Effector memory CD4-positive, alpha-beta T cell (primary cell): Measurements from ENCODE around the gene ZNF496.

Source experiments
- DNase-seq, 3 donors: peaks; one replicate each; pipeline ENCODE4 v3.0.0-alpha.2; 2020
- H3K27ac ChIP-seq: 2 replicates; pipeline ENCODE4 v1.7.0; 2013; ENCODE audit warnings: mild to moderate bottlenecking, low read length, moderate library complexity; ENCODE audit not compliant: insufficient read depth, poor library complexity, severe bottlenecking
- H3K27me3 ChIP-seq: replicated peaks from 2 replicates; pipeline ENCODE4 v1.7.0; 2013; ENCODE audit warnings: mild to moderate bottlenecking, low read length; ENCODE audit not compliant: insufficient read depth, control insufficient read depth, poor library complexity, severe bottlenecking
- H3K36me3 ChIP-seq: 2 replicates; pipeline ENCODE4 v1.7.0; 2013; ENCODE audit warnings: mild to moderate bottlenecking, low read length, moderate library complexity; ENCODE audit not compliant: control insufficient read depth, insufficient read depth
- H3K4me1 ChIP-seq: 2 replicates; pipeline ENCODE4 v1.7.0; 2013; ENCODE audit warnings: low read length, mild to moderate bottlenecking; ENCODE audit not compliant: control insufficient read depth, insufficient read depth, poor library complexity, severe bottlenecking
- H3K4me3 ChIP-seq: 2 replicates; pipeline ENCODE4 v1.7.0; 2013; ENCODE audit warnings: low read length, low read depth, mild to moderate bottlenecking; ENCODE audit not compliant: insufficient read depth, poor library complexity, severe bottlenecking
- H3K9me3 ChIP-seq: 2 replicates; pipeline ENCODE4 v1.7.0; 2013; ENCODE audit warnings: mild to moderate bottlenecking, low read length, moderate library complexity; ENCODE audit not compliant: control insufficient read depth

Gene ZNF496

GRCh38 chr1:247338723-247339275, 7.1 kb upstream of the ZNF496 start:
- Histone ChIP-seq H3K36me3 (no peaks in the 10 kb centered on the region), H3K4me3 (no peak overlapping the region), H3K27me3 (no peaks in the 10 kb centered on the region), H3K4me1 (no peaks in the 10 kb centered on the region), H3K27ac (no peak overlapping the region), H3K9me3 (no peaks in the 10 kb centered on the region)
- no peak for DNase-seq

- H3K9me3 ChIP-seq: no peaks in the 10 kb centered on the region
- H3K36me3 ChIP-seq: no peaks in the 10 kb centered on the region
- H3K27ac ChIP-seq: no peak overlapping the region
- H3K4me1 ChIP-seq: no peaks in the 10 kb centered on the region
- H3K4me3 ChIP-seq: no peak overlapping the region
- no peak for DNase-seq
- no peaks in the 10 kb centered on the region for H3K27me3 ChIP-seq
Measured at GRCh38 chr1:247337961-247338360, 6.3 kb upstream of the ZNF496 start.

- no peaks in the 10 kb centered on the region for H3K4me1 ChIP-seq
- H3K27me3 ChIP-seq: no peaks in the 10 kb centered on the region
- no peak overlapping the region for H3K4me3 ChIP-seq
- DNase-seq: no peak
- H3K27ac ChIP-seq: no peak overlapping the region
- no peaks in the 10 kb centered on the region for H3K36me3 ChIP-seq
- no peaks in the 10 kb centered on the region for H3K9me3 ChIP-seq
Measured at GRCh38 chr1:247337250-247337746, 5.6 kb upstream of the ZNF496 start.

GRCh38 chr1:247336390-247336789, 4.7 kb upstream of the ZNF496 start:
- Histone ChIP-seq H3K36me3 (no peaks in the 10 kb centered on the region), H3K27me3 (no peaks in the 10 kb centered on the region), H3K27ac (no peak overlapping the region), H3K4me1 (no peaks in the 10 kb centered on the region), H3K4me3 (no peak overlapping the region), H3K9me3 (no peaks in the 10 kb centered on the region)
- no peak for DNase-seq

GRCh38 chr1:247335882-247336281, 4.2 kb upstream of the ZNF496 start:
- Histone ChIP-seq H3K27ac (no peak overlapping the region), H3K4me1 (peaks cover under 1% of the 10 kb centered on the region), H3K4me3 (no peak overlapping the region), H3K9me3 (no peaks in the 10 kb centered on the region), H3K27me3 (no peaks in the 10 kb centered on the region), H3K36me3 (no peaks in the 10 kb centered on the region)
- no peak for DNase-seq

- Histone ChIP-seq H3K4me3 (no peak overlapping the region), H3K36me3 (no peaks in the 10 kb centered on the region), H3K27me3 (no peaks in the 10 kb centered on the region), H3K27ac (no peak overlapping the region), H3K9me3 (no peaks in the 10 kb centered on the region), H3K4me1 (peaks cover 8% of the 10 kb centered on the region)
- DNase-seq: no peak
Measured at GRCh38 chr1:247334378-247335133, 2.9 kb upstream of the ZNF496 start.

- DNase-seq: no peak
- Histone ChIP-seq H3K27ac (no peak overlapping the region), H3K4me1 (peaks cover 8% of the 10 kb centered on the region)
Measured at GRCh38 chr1:247332623-247333361, 1.1 kb upstream of the ZNF496 start.

GRCh38 chr1:247332215-247332622, 552 bp upstream of the ZNF496 start:
- Histone ChIP-seq H3K36me3 (no peaks in the 10 kb centered on the region), H3K4me3 (peak overlapping the region; percentile 96), H3K27ac (no peak overlapping the region), H3K27me3 (no peaks in the 10 kb centered on the region), H3K4me1 (peaks cover 8% of the 10 kb centered on the region), H3K9me3 (no peaks in the 10 kb centered on the region)
- peak in 1 of 3 donors; percentile 2 for DNase-seq

More at GRCh38 chr1:247332623-247333361, 1.1 kb upstream of the ZNF496 start:
- Histone ChIP-seq H3K9me3 (no peaks in the 10 kb centered on the region), H3K36me3 (no peaks in the 10 kb centered on the region), H3K4me3 (no peak overlapping the region), H3K27me3 (no peaks in the 10 kb centered on the region)

GRCh38 chr1:247331172-247331524, 519 bp downstream of the ZNF496 start:
- Histone ChIP-seq H3K4me1 (peaks cover 8% of the 10 kb centered on the region), H3K27ac (peak overlapping the region; percentile 40), H3K9me3 (no peaks in the 10 kb centered on the region), H3K36me3 (no peaks in the 10 kb centered on the region), H3K4me3 (peak overlapping the region; percentile 96), H3K27me3 (no peaks in the 10 kb centered on the region)
- DNase-seq: peak; percentile 14 to 39 (median 34)
